DMS 273 (cell line): Measurements from ENCODE around the gene STK33.

Experiments
- DNase-seq: peaks from one replicate; lab custom pipeline; 2025; ENCODE audit not compliant: unreplicated experiment; lab: John Stamatoyannopoulos, UW

Gene STK33

GRCh38 chr11:8357891-8358566 lies 236.0 kb downstream of the STK33 start:
- DNase-seq, result peak; percentile 16

GRCh38 chr11:8357505-8357888 lies 236.5 kb downstream of the STK33 start:
- DNase-seq, result no peak

GRCh38 chr11:8356721-8357504 lies 237.1 kb downstream of the STK33 start:
- DNase-seq, result peak; percentile 62

- no peak for DNase-seq
Measured at GRCh38 chr11:8356216-8356615, 237.8 kb downstream of the STK33 start.

- DNase-seq, result no peak
Measured at GRCh38 chr11:8355416-8355742, 238.6 kb downstream of the STK33 start.

GRCh38 chr11:8354622-8355415 lies 239.2 kb downstream of the STK33 start:
- DNase-seq, result peak; percentile 70

GRCh38 chr11:8352876-8353505 lies 241.0 kb downstream of the STK33 start:
- DNase-seq, result no peak

- DNase-seq, result no peak
Measured at GRCh38 chr11:8352103-8352875, 241.7 kb downstream of the STK33 start.

GRCh38 chr11:8351223-8351622 lies 242.8 kb downstream of the STK33 start:
- DNase-seq, result no peak

GRCh38 chr11:8347978-8348377 lies 246.1 kb downstream of the STK33 start:
- no peak for DNase-seq

GRCh38 chr11:8346157-8346755 lies 247.8 kb downstream of the STK33 start:
- no peak for DNase-seq

- no peak for DNase-seq
Measured at GRCh38 chr11:8345179-8345578, 248.8 kb downstream of the STK33 start.

- DNase-seq, result no peak
Measured at GRCh38 chr11:8344346-8344745, 249.7 kb downstream of the STK33 start.

- no peak for DNase-seq
Measured at GRCh38 chr11:8342821-8343681, 251.0 kb downstream of the STK33 start.

GRCh38 chr11:8341996-8342395 lies 252.0 kb downstream of the STK33 start:
- no peak for DNase-seq
